Right lobe of liver (tissue), 4 donors: ENCODE measurements around the gene ACRBP.
"Not testable (repeated sequence)": the region's sequence is repeated elsewhere in the genome, so short reads cannot be mapped to it uniquely, and the experiment has no call there.

Source experiments
- CTCF ChIP-seq, 4 donors: fragments of 200-600 bp in 3 of 4; fragments of 450-650 bp in 1 of 4; IDR thresholded peaks; one replicate each; pipeline versions ENCODE4 v1.5.1 to v1.8.0; 2016 to 2022; ENCODE audit warnings: antibody characterized with exemption in 4 of 4, mild to moderate bottlenecking in 2 of 4
- POLR2A ChIP-seq: fragments of 450-650 bp; IDR thresholded peaks from one replicate; pipeline ENCODE4 v1.6.1; 2017; ENCODE audit warnings: antibody characterized with exemption, mild to moderate bottlenecking
- donor health status: DM: no; HTN: no; CAD: no.
- donor health status: DM: no; HTN: no; CAD: no.
- donor health status: DM: no; HTN: yes; CAD: no.

GRCh38 chr12:6595673-6596072 is 51.6 kb downstream of the ACRBP start:
- not testable (repeated sequence) for TF ChIP-seq CTCF (IDR thresholded peaks at IDR 0.05); POLR2A
